Measurements from ENCODE around the gene RAP1GAP2. TPM values are rescaled to one million over a fixed set of nuclear protein-coding genes. Genes with fewer than 3 reads are reported as not detected.

RAP1GAP2 gene
- total RNA-seq, 2 experiments from 2014 or later, result 6.5 to 26.2 TPM

- CTCF ChIA-PET, result interaction anchor here (0.9 kb wide), 1 partner anchor 101 kb away, joined by 3 read pairs; no protein-coding TSS in a partner anchor
- no peaks in the 10 kb centered on the region for H3K36me3 Mint-ChIP-seq
- ATAC-seq, result no peak
- no peak overlapping the region for H3K4me3 Mint-ChIP-seq
- no peaks in the 10 kb centered on the region for H3K9me3 Mint-ChIP-seq (ENCODE audit: low read depth)
- H3K27ac Mint-ChIP-seq, result no peak overlapping the region
- no peak for DNase-seq
- H3K4me1 Mint-ChIP-seq, result peaks cover 2% of the 10 kb centered on the region
- no peaks in the 10 kb centered on the region for H3K27me3 Mint-ChIP-seq
Measured at GRCh38 chr17:2949469-2950044, 153.3 kb downstream of the RAP1GAP2 start.

DNA sequence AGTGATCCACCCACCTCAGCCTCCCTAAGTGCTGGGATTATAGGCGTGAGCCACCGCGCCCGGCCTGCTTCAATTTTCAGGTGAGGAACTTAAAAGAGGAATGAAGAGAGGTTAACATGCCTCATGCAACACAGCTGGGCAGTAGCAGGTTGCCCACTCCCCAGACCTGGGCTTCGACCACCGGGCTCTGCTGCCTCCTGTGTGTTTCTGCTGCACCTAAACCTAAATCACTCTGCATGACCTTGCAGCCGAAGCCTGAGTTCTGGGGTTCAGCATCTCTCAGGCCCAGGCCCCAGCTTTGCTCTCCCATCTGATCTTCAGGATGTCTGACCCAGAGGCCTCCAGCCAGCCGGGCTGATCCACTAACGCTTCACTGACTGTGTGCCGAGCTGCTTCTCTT, 154.6 kb downstream of the RAP1GAP2 start:
- H3K27me3 Mint-ChIP-seq, result peaks cover 7% of the 10 kb centered on the region

GRCh38 chr17:2952174-2952845, 156.1 kb downstream of the RAP1GAP2 start:
- Mint-ChIP-seq H3K36me3 (no peaks in the 10 kb centered on the region), H3K4me3 (no peak overlapping the region), H3K27ac (no peak overlapping the region), H3K9me3 (ENCODE audit: low read depth) (no peaks in the 10 kb centered on the region), H3K27me3 (peaks cover 8% of the 10 kb centered on the region), H3K4me1 (peaks cover 12% of the 10 kb centered on the region)
- ATAC-seq, result no peak
- CTCF ChIA-PET, result interaction anchor here (0.5 to 1.2 kb wide), 3 partner anchors 124 to 223 kb away, joined by 3 to 4 read pairs (median 3); no protein-coding TSS in a partner anchor
- DNase-seq, result no peak

More for the DNA sequence above, 154.6 kb downstream of the RAP1GAP2 start:
- ATAC-seq (no peak), DNase-seq (no peak)
- H3K9me3 Mint-ChIP-seq (ENCODE audit: low read depth), result no peaks in the 10 kb centered on the region
- H3K27ac Mint-ChIP-seq, result no peak overlapping the region
- CTCF ChIA-PET, result no interaction called here
- peaks cover 10% of the 10 kb centered on the region for H3K4me1 Mint-ChIP-seq
- H3K4me3 Mint-ChIP-seq, result no peak overlapping the region
- no peaks in the 10 kb centered on the region for H3K36me3 Mint-ChIP-seq

GRCh38 chr17:2954898-2955445, 158.7 kb downstream of the RAP1GAP2 start:
- no peak for DNase-seq
- peaks cover 8% of the 10 kb centered on the region for H3K27me3 Mint-ChIP-seq
- H3K36me3 Mint-ChIP-seq, result no peaks in the 10 kb centered on the region
- no peaks in the 10 kb centered on the region for H3K9me3 Mint-ChIP-seq (ENCODE audit: low read depth)
- CTCF ChIA-PET, result no interaction called here
- no peak overlapping the region for H3K4me3 Mint-ChIP-seq
- H3K27ac Mint-ChIP-seq, result peak overlapping the region; percentile 10
- ATAC-seq, result no peak
- H3K4me1 Mint-ChIP-seq, result peaks cover 12% of the 10 kb centered on the region

GRCh38 chr17:2955931-2956582, 159.8 kb downstream of the RAP1GAP2 start:
- ATAC-seq, result no peak
- Mint-ChIP-seq H3K27me3 (peaks cover 8% of the 10 kb centered on the region), H3K36me3 (no peaks in the 10 kb centered on the region), H3K4me3 (no peak overlapping the region), H3K9me3 (ENCODE audit: low read depth) (no peaks in the 10 kb centered on the region), H3K27ac (no peak overlapping the region), H3K4me1 (peaks cover 12% of the 10 kb centered on the region)
- no peak for DNase-seq
- CTCF ChIA-PET, result no interaction called here

DNA sequence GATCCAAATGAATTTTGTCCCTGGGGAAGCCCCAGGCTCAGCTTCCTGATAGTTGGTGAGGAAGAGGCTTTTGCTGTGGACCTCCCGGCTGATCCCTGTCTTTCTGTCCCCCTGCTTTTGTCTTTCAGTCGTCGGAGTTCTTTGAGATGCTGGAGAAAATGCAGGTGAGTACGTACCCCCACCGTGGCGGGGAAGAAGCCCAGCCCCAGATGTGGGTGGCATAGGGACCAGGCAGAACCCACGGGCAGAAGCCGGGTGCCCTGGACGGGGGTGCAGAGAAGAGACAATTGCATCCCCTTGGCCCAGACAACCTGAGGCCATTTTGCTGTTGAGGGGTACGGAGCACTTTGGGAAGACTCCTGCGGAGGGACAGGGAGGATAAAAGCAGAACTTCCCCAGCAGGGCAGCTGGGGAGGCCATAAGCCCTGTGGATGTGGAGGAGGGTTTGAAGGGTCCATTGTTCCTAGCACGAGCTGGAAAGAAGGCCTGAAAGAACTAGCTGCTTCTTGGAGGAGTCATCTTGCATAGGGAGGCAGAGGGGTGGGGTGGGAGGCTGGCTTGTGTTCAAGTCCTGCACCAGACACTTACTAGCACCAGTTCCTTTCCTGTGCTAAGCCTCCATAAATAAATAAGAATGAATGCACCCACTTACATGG, 161.5 kb downstream of the RAP1GAP2 start:
- DNase-seq (no peak), ATAC-seq (no peak)
- no peak overlapping the region for H3K27ac Mint-ChIP-seq
- H3K36me3 Mint-ChIP-seq, result no peaks in the 10 kb centered on the region
- H3K4me1 Mint-ChIP-seq, result peaks cover 12% of the 10 kb centered on the region
- peaks cover 8% of the 10 kb centered on the region for H3K27me3 Mint-ChIP-seq
- no peaks in the 10 kb centered on the region for H3K9me3 Mint-ChIP-seq (ENCODE audit: low read depth)
- CTCF ChIA-PET, result no interaction called here
- H3K4me3 Mint-ChIP-seq, result no peak overlapping the region

- DNase-seq (no peak), ATAC-seq (no peak)
- Mint-ChIP-seq H3K4me3 (no peak overlapping the region), H3K27ac (no peak overlapping the region), H3K27me3 (peaks cover 8% of the 10 kb centered on the region), H3K4me1 (peaks cover 12% of the 10 kb centered on the region), H3K36me3 (no peaks in the 10 kb centered on the region), H3K9me3 (ENCODE audit: low read depth) (no peaks in the 10 kb centered on the region)
- CTCF ChIA-PET, result interaction anchor here (1.0 to 1.2 kb wide), 2 partner anchors 110 to 172 kb away, joined by 3 read pairs; no protein-coding TSS in a partner anchor
Measured at GRCh38 chr17:2958706-2959222, 162.5 kb downstream of the RAP1GAP2 start.

GRCh38 chr17:2959371-2960130, 163.3 kb downstream of the RAP1GAP2 start:
- H3K27me3 Mint-ChIP-seq, result peaks cover 8% of the 10 kb centered on the region
- CTCF ChIA-PET, result interaction anchor here (1.0 to 1.2 kb wide), 2 partner anchors 111 to 173 kb away, joined by 3 read pairs; no protein-coding TSS in a partner anchor
- ATAC-seq, result no peak
- no peaks in the 10 kb centered on the region for H3K9me3 Mint-ChIP-seq (ENCODE audit: low read depth)
- H3K27ac Mint-ChIP-seq, result no peak overlapping the region
- no peak overlapping the region for H3K4me3 Mint-ChIP-seq
- no peak for DNase-seq
- no peaks in the 10 kb centered on the region for H3K36me3 Mint-ChIP-seq
- peaks cover 12% of the 10 kb centered on the region for H3K4me1 Mint-ChIP-seq

- CTCF ChIA-PET, result no interaction called here
- Mint-ChIP-seq H3K27me3 (no peaks in the 10 kb centered on the region), H3K27ac (no peak overlapping the region)
Measured at GRCh38 chr17:2961446-2961845, 165.2 kb downstream of the RAP1GAP2 start.

GRCh38 chr17:2962236-2962635, 166.0 kb downstream of the RAP1GAP2 start:
- CTCF ChIA-PET, result interaction anchor here (2.5 kb wide), 1 partner anchor 10 kb away, joined by 6 read pairs; no protein-coding TSS in a partner anchor
- Mint-ChIP-seq H3K4me1 (no peaks in the 10 kb centered on the region), H3K4me3 (no peak overlapping the region), H3K9me3 (ENCODE audit: low read depth) (no peaks in the 10 kb centered on the region), H3K27ac (no peak overlapping the region), H3K27me3 (no peaks in the 10 kb centered on the region), H3K36me3 (no peaks in the 10 kb centered on the region)
- ATAC-seq, result no peak
- no peak for DNase-seq

More at GRCh38 chr17:2961446-2961845, 165.2 kb downstream of the RAP1GAP2 start:
- no peaks in the 10 kb centered on the region for H3K4me1 Mint-ChIP-seq
- no peaks in the 10 kb centered on the region for H3K9me3 Mint-ChIP-seq (ENCODE audit: low read depth)
- DNase-seq, result no peak
- H3K4me3 Mint-ChIP-seq, result no peak overlapping the region
- no peaks in the 10 kb centered on the region for H3K36me3 Mint-ChIP-seq
- no peak for ATAC-seq

DNA sequence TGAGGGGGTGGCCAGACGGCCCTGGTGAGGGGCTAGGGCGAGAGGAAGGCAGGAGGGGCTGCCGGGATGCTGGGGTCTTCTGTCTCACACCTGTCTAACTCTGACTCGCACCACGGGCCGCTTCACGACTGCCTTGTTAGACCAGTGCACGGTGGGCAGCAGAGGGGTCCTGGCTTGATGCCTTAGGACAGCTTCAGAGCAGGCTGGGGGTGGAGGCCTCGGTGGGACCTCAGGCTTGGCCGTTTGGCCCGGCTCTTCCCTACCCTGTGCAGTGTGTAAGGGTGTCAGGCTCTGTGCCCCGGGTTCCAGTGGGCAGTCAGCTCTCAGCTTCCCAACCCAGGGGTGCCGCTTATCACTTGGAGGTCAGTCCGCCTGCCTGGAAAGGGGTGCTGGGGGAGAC, 166.5 kb downstream of the RAP1GAP2 start:
- CTCF ChIA-PET, result interaction anchor here (2.5 kb wide), 1 partner anchor 9 kb away, joined by 6 read pairs; no protein-coding TSS in a partner anchor
- Mint-ChIP-seq H3K36me3 (no peaks in the 10 kb centered on the region), H3K27ac (no peak overlapping the region), H3K9me3 (ENCODE audit: low read depth) (no peaks in the 10 kb centered on the region), H3K4me1 (no peaks in the 10 kb centered on the region), H3K4me3 (no peak overlapping the region), H3K27me3 (no peaks in the 10 kb centered on the region)
- ATAC-seq (no peak), DNase-seq (no peak)

GRCh38 chr17:2963332-2964027, 167.2 kb downstream of the RAP1GAP2 start:
- CTCF ChIA-PET, result interaction anchor here (2.5 kb wide), 1 partner anchor 9 kb away, joined by 6 read pairs; no protein-coding TSS in a partner anchor
- no peak for ATAC-seq
- Mint-ChIP-seq H3K4me3 (no peak overlapping the region), H3K27me3 (no peaks in the 10 kb centered on the region), H3K27ac (no peak overlapping the region), H3K36me3 (no peaks in the 10 kb centered on the region), H3K4me1 (no peaks in the 10 kb centered on the region), H3K9me3 (ENCODE audit: low read depth) (no peaks in the 10 kb centered on the region)
- DNase-seq, result no peak
